Glutamatergic neuron (in vitro differentiated cells): ENCODE data around the gene HBZ. TPM values are rescaled to one million over a fixed set of nuclear protein-coding genes. Genes with fewer than 3 reads are reported as not detected.
A peak's percentile ranks its signal among the peaks of the same experiment; 100 is the strongest.

Experiments
- DNase-seq: peaks from one replicate; pipeline ENCODE4 v3.0.0; 2022
- H3K27ac Mint-ChIP-seq: one replicate; pipeline ENCODE4 v1.8.0; 2020; ENCODE audit warnings: mild to moderate bottlenecking, mixed read lengths, inconsistent platforms; ENCODE audit not compliant: unreplicated experiment
- H3K27me3 Mint-ChIP-seq: one replicate; pipeline ENCODE4 v1.8.0; 2020; ENCODE audit warnings: mild to moderate bottlenecking, moderate library complexity, mixed read lengths, inconsistent platforms; ENCODE audit not compliant: unreplicated experiment
- H3K36me3 Mint-ChIP-seq: one replicate; pipeline ENCODE4 v1.8.0; 2020; ENCODE audit warnings: mild to moderate bottlenecking, mixed read lengths, inconsistent platforms; ENCODE audit not compliant: unreplicated experiment
- H3K4me1 Mint-ChIP-seq: one replicate; pipeline ENCODE4 v1.8.0; 2020; ENCODE audit warnings: mild to moderate bottlenecking, low read depth, mixed read lengths, inconsistent platforms; ENCODE audit not compliant: unreplicated experiment
- H3K4me3 Mint-ChIP-seq: one replicate; pipeline ENCODE4 v1.8.0; 2020; ENCODE audit warnings: mild to moderate bottlenecking, mixed read lengths, inconsistent platforms; ENCODE audit not compliant: unreplicated experiment
- H3K9me3 Mint-ChIP-seq: one replicate; pipeline ENCODE4 v1.8.0; 2020; ENCODE audit warnings: mild to moderate bottlenecking, moderate library complexity, mixed read lengths, inconsistent platforms; ENCODE audit not compliant: unreplicated experiment
- CTCF ChIP-seq: fragments of 200-600 bp; sonication (generic); IDR thresholded peaks from one replicate; pipeline ENCODE4 v1.5.0; 2021; ENCODE audit not compliant: partially characterized antibody, unreplicated experiment
- total RNA-seq: library from RNA; stranded (reverse); fragmentation: NEBNext Ultra II Directional; extraction: Animal tissue kit (Norgen Biotek cat#: 25700); gene quantifications from one replicate; pipeline ENCODE4 v1.2.1, GENCODE V29; 2021; ENCODE audit not compliant: unreplicated experiment

HBZ gene
- total RNA-seq, 1 donor from 2014 or later: not detected

DNA sequence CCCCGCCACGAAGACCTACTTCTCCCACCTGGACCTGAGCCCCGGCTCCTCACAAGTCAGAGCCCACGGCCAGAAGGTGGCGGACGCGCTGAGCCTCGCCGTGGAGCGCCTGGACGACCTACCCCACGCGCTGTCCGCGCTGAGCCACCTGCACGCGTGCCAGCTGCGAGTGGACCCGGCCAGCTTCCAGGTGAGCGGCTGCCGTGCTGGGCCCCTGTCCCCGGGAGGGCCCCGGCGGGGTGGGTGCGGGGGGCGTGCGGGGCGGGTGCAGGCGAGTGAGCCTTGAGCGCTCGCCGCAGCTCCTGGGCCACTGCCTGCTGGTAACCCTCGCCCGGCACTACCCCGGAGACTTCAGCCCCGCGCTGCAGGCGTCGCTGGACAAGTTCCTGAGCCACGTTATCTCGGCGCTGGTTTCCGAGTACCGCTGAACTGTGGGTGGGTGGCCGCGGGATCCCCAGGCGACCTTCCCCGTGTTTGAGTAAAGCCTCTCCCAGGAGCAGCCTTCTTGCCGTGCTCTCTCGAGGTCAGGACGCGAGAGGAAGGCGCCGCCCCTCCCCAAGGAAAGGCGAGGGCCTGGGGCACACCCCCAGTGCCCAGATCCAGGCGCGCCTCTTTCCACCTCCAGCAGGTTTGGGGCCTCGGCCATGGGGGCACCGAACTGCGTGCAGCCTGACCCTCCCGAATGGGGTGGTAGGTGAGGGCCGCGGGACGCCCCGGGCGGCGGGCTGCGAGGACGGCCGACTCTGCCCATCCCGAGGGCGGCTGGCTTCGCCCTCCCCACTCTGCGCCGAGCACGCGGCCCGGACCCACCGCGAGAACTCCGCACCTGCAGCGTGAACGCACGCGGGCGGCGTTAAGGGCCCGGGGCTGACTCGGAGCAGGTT, 28.5 kb downstream of the HBZ start:
- TF ChIP-seq CTCF: no peak
- H3K4me3 Mint-ChIP-seq: peak overlapping the region; percentile 55
- H3K4me1 Mint-ChIP-seq: peaks cover 6% of the 10 kb centered on the region
- H3K27me3 Mint-ChIP-seq: peaks cover 16% of the 10 kb centered on the region
- H3K9me3 Mint-ChIP-seq: peaks cover 14% of the 10 kb centered on the region
- no peaks in the 10 kb centered on the region for H3K36me3 Mint-ChIP-seq
- peak; percentile 92 for DNase-seq
- H3K27ac Mint-ChIP-seq: no peak overlapping the region

DNA sequence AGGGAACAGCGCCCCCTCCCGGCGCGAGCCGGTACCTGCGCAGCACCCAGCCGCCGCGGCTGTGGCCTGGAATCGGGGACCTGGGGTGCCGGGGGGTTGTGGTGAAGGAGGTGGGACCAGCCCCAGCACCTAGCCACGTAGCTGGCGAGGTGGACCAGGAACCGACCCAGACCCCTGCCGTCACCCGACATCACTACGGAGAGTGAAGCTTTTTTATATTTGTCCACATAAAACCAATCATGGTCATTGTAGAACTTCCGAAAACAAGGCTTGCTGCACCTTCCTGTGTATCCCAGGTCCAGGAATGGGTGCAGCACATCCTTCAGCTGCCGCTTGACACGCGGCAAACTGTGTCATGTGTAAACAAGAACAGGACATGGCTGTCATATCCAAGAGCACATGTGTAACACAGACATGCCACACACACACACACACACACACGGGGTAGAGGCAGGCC, 29.1 kb downstream of the HBZ start:
- Mint-ChIP-seq H3K27me3 (peaks cover 16% of the 10 kb centered on the region), H3K9me3 (peaks cover 14% of the 10 kb centered on the region), H3K27ac (no peak overlapping the region), H3K4me3 (no peak overlapping the region), H3K4me1 (peaks cover 6% of the 10 kb centered on the region), H3K36me3 (no peaks in the 10 kb centered on the region)
- TF ChIP-seq CTCF: peak; percentile 99
- DNase-seq: no peak

DNA sequence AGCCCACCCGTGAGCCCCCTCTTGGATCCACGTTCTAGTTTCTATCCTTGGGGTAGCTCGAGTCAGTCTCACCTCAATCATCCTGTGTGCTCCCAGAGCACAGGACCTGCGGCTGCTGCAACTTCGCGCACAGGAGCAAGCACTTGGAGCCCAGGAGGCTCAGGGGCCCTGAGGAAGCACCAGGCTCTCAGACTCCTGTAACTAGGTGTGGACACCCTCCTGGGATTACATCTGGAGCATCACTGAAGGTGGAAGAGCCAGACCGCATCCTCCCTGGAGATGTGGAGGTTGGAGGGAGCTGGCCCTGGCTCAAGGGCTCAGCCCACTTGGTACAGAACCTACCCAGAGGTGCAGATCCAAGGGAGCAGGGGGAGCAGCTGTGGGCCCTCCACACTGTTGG, 30.6 kb downstream of the HBZ start:
- TF ChIP-seq CTCF: no peak
- H3K27ac Mint-ChIP-seq: peak overlapping the region; percentile 15
- H3K4me1 Mint-ChIP-seq: peaks cover 2% of the 10 kb centered on the region
- no peak for DNase-seq
- peaks cover 12% of the 10 kb centered on the region for H3K9me3 Mint-ChIP-seq
- peaks cover 10% of the 10 kb centered on the region for H3K27me3 Mint-ChIP-seq
- no peak overlapping the region for H3K4me3 Mint-ChIP-seq
- H3K36me3 Mint-ChIP-seq: no peaks in the 10 kb centered on the region

GRCh38 chr16:185213-185612, 32.8 kb downstream of the HBZ start:
- Mint-ChIP-seq H3K4me3 (no peak overlapping the region), H3K27ac (no peak overlapping the region), H3K36me3 (no peaks in the 10 kb centered on the region), H3K9me3 (peaks cover 9% of the 10 kb centered on the region), H3K27me3 (peaks cover 1% of the 10 kb centered on the region), H3K4me1 (no peaks in the 10 kb centered on the region)
- DNase-seq: no peak
- no peak for TF ChIP-seq CTCF

GRCh38 chr16:185691-186090, 33.2 kb downstream of the HBZ start:
- Mint-ChIP-seq H3K9me3 (peaks cover 9% of the 10 kb centered on the region), H3K36me3 (no peaks in the 10 kb centered on the region), H3K27ac (no peak overlapping the region), H3K4me3 (no peak overlapping the region), H3K27me3 (peaks cover 1% of the 10 kb centered on the region), H3K4me1 (no peaks in the 10 kb centered on the region)
- no peak for DNase-seq
- no peak for TF ChIP-seq CTCF
